CD8-positive, alpha-beta memory T cell (primary cell): ENCODE measurements around the gene CA14. TPM values are rescaled to one million over a fixed set of nuclear protein-coding genes. Genes with fewer than 3 reads are reported as not detected.
"Not testable (repeated sequence)": the region's sequence is repeated elsewhere in the genome, so short reads cannot be mapped to it uniquely, and the experiment has no call there.

Source experiments
- CTCF ChIA-PET: fragments of 350-600 bp; sonication (Branson Sonifier 250); formaldehyde crosslinking; loops from one replicate; lab custom pipeline; 2021; ENCODE audit warnings: antibody characterized with exemption; lab: Charles Lee
- POLR2A ChIA-PET: fragments of 350-600 bp; sonication (Branson Sonifier 250); formaldehyde crosslinking; loops from one replicate; lab custom pipeline; 2021; ENCODE audit warnings: antibody characterized with exemption; lab: Charles Lee
- DNase-seq, 5 donors: peaks; one replicate each; pipeline versions ENCODE4 v3.0.0 to v3.0.0-alpha.2; 2020 to 2022; ENCODE audit warnings: mixed read lengths in 1 of 5
- H3K27ac ChIP-seq: one replicate; pipeline ENCODE4 v1.7.0; 2013; ENCODE audit warnings: low read depth, mild to moderate bottlenecking, low read length, moderate library complexity
- H3K27me3 ChIP-seq: 2 replicates; pipeline ENCODE4 v1.7.0; 2013; ENCODE audit warnings: low read length, mild to moderate bottlenecking; ENCODE audit not compliant: insufficient read depth, poor library complexity, severe bottlenecking
- H3K36me3 ChIP-seq: 2 replicates; pipeline ENCODE4 v1.7.0; 2013; ENCODE audit warnings: mild to moderate bottlenecking, low read length, moderate library complexity; ENCODE audit not compliant: insufficient read depth
- H3K4me1 ChIP-seq: 2 replicates; pipeline ENCODE4 v1.7.0; 2013; ENCODE audit warnings: mild to moderate bottlenecking, low read length, moderate library complexity; ENCODE audit not compliant: insufficient read depth
- H3K4me3 ChIP-seq: 2 replicates; pipeline ENCODE4 v1.7.0; 2013; ENCODE audit warnings: mild to moderate bottlenecking, low read length
- H3K9me3 ChIP-seq: 2 replicates; pipeline ENCODE4 v1.7.0; 2013; ENCODE audit warnings: mild to moderate bottlenecking, low read length
- H3K27ac Mint-ChIP-seq, 8 donors: one replicate each; pipeline ENCODE4 v1.8.0; 2020 to 2021; ENCODE audit warnings: mixed read lengths in 8 of 8, mild to moderate bottlenecking in 6 of 8, inconsistent platforms in 3 of 8, moderate library complexity in 3 of 8
- H3K27me3 Mint-ChIP-seq, 2 donors: one replicate each; pipeline ENCODE4 v1.8.0; 2020 to 2021; ENCODE audit warnings: mixed read lengths in 2 of 2, mild to moderate bottlenecking in 1 of 2, moderate library complexity in 1 of 2
- H3K36me3 Mint-ChIP-seq, 3 donors: one replicate each; pipeline ENCODE4 v1.8.0; 2020 to 2021; ENCODE audit warnings: mixed read lengths in 3 of 3, inconsistent platforms in 1 of 3, mild to moderate bottlenecking in 1 of 3
- H3K4me1 Mint-ChIP-seq, 3 donors: one replicate each; pipeline ENCODE4 v1.8.0; 2020 to 2021; ENCODE audit warnings: mixed read lengths in 3 of 3, inconsistent platforms in 1 of 3, mild to moderate bottlenecking in 1 of 3
- H3K4me3 Mint-ChIP-seq, 7 donors: one replicate each; pipeline ENCODE4 v1.8.0; 2020 to 2021; ENCODE audit warnings: mixed read lengths in 7 of 7, mild to moderate bottlenecking in 6 of 7, moderate library complexity in 4 of 7, inconsistent platforms in 2 of 7
- H3K9me3 Mint-ChIP-seq, 5 donors: one replicate each; pipeline ENCODE4 v1.8.0; 2020 to 2022; ENCODE audit warnings: mixed read lengths in 5 of 5, mild to moderate bottlenecking in 3 of 5, moderate library complexity in 2 of 5, inconsistent platforms in 1 of 5
- polyA plus RNA-seq: library from polyadenylated mRNA; unstranded; fragments of 300-500 nt; fragmentation: Illumina TruSeq; gene quantifications from one replicate; pipeline ENCODE4 v1.2.3, GENCODE V29; 2021
- total RNA-seq, 2 experiments: library from RNA; stranded (reverse); gene quantifications; one replicate each; pipeline ENCODE4 v1.2.3, GENCODE V29; 2021

CA14 gene
- total and polyA plus RNA-seq, 3 experiments from 2014 or later, result 0.20 TPM; not detected in 2

DNA sequence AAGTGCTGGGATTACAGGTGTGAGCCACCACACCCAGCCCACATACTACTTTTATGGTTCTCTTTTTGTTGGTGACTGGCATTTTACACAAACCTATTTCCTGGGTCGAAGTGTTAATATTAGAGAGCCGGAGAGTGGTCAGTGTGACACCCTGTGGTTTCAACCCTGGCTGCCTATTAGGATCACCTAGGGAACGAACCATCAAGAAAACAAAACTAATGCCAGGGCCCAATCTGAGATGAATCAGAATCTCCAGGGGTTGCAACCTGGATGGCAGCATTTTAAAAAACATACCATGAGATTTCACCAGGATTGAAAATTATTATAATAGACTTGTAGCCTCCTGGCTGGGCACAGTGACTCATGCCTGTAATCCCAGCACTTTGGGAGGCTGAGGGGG lies 42.1 kb downstream of the CA14 start:
- Mint-ChIP-seq H3K27ac (peak overlapping the region in 4 of 8 donors; percentile 12 to 51 (median 24)), H3K36me3 (peaks cover 0 to 66% (median 21%) of the 10 kb centered on the region in 3 donors), H3K27me3 (peaks cover 0 to 1% of the 10 kb centered on the region in 2 donors), H3K4me3 (no peak overlapping the region), H3K4me1 (peaks cover 15 to 36% (median 25%) of the 10 kb centered on the region in 3 donors), H3K9me3 (no peaks in the 10 kb centered on the region)
- Histone ChIP-seq H3K4me3 (no peak overlapping the region), H3K9me3 (no peaks in the 10 kb centered on the region), H3K27ac (no peak overlapping the region), H3K4me1 (no peaks in the 10 kb centered on the region), H3K27me3 (no peaks in the 10 kb centered on the region), H3K36me3 (peaks cover 16% of the 10 kb centered on the region)
- no peak for DNase-seq
- CTCF ChIA-PET, result no interaction called here
- POLR2A ChIA-PET, result interaction anchor here (0.7 kb wide), 1 partner anchor 121 kb away, joined by 4 read pairs; no protein-coding TSS in a partner anchor

DNA sequence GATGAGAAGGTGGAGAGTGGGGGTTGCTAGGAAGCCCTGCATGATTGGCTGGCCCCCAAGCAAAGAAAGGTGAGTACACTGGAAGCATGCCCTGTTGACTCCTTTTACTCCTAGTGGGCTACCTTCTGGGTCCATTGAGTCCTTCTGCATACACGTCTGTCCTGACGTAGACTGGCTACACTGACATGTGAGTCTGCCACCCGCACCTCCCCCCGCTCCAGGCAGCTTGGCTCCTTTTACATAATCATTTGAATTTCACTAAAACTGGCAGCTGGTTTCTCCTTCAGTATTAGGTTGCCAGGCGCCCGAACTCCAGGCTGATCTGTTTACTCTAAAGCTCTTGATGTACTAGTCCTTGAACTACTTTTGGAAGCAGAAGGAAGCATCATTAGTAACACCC lies 44.8 kb downstream of the CA14 start:
- CTCF ChIA-PET, result no interaction called here
- H3K27me3 ChIP-seq, result no peaks in the 10 kb centered on the region
- Mint-ChIP-seq H3K27ac (peak overlapping the region in 4 of 8 donors; percentile 4 to 65 (median 26)), H3K4me1 (peaks cover 4 to 19% (median 8%) of the 10 kb centered on the region in 3 donors), H3K27me3 (no peaks in the 10 kb centered on the region), H3K4me3 (no peak overlapping the region), H3K36me3 (peaks cover 0 to 62% (median 15%) of the 10 kb centered on the region in 3 donors), H3K9me3 (no peaks in the 10 kb centered on the region)
- no peak for DNase-seq
- H3K4me1 ChIP-seq, result no peaks in the 10 kb centered on the region
- H3K9me3 ChIP-seq, result no peaks in the 10 kb centered on the region
- POLR2A ChIA-PET, result no interaction called here
- H3K36me3 ChIP-seq, result peaks cover 16% of the 10 kb centered on the region
- no peak overlapping the region for H3K4me3 ChIP-seq
- no peak overlapping the region for H3K27ac ChIP-seq

DNA sequence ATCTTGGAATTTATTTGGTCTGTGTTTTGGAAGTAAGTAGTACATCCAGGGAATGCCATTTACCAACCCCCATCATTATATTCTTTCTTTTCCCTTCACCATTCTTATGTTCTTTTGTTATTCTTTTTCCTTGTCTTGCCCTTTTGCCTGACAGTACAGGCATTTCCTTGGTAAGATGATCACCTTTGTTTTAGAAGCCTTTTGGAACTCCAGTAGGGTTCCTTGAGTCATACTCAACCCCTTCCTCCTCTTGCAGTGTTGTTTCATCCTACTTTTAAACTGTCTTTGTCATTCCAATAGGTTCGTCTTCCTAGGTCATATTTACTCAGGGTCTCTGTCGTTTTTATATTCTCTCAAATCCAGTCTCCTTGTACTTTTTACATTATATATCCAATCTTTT lies 45.3 kb downstream of the CA14 start:
- no peaks in the 10 kb centered on the region for H3K27me3 ChIP-seq
- Mint-ChIP-seq H3K36me3 (peaks cover under 1 to 62% (median 15%) of the 10 kb centered on the region in 3 donors), H3K27me3 (no peaks in the 10 kb centered on the region), H3K4me1 (peaks cover 2 to 19% (median 3%) of the 10 kb centered on the region in 3 donors), H3K27ac (peak overlapping the region in 3 of 8 donors; percentile 17 to 71 (median 19)), H3K4me3 (no peak overlapping the region), H3K9me3 (no peaks in the 10 kb centered on the region)
- H3K9me3 ChIP-seq, result no peaks in the 10 kb centered on the region
- H3K4me1 ChIP-seq, result no peaks in the 10 kb centered on the region
- no peak overlapping the region for H3K4me3 ChIP-seq
- ChIA-PET POLR2A (no interaction called here), CTCF (no interaction called here)
- DNase-seq, result no peak
- no peak overlapping the region for H3K27ac ChIP-seq
- H3K36me3 ChIP-seq, result peaks cover 16% of the 10 kb centered on the region

DNA sequence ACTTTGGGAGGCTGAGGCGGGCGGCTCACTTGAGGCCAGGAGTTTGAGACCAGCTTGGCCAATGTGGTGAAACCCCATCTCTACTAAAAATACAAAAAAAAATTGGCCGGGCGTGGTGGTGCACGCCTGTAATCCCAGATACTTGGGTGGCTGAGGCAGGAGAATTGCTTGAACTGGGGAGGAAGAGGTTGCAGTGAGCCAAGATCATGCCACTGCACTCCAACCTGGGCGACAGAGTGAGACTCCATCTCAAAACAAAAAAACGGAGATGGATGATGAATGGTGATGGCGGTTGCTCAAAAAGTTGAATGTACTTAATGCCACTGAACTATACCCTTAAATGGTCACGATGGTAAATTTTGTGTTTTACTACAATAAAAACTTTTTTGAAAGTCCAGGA lies 51.0 kb downstream of the CA14 start:
- H3K4me3 ChIP-seq, H3K27me3 ChIP-seq, H3K36me3 ChIP-seq, H3K9me3 ChIP-seq, H3K27ac ChIP-seq, H3K27me3 Mint-ChIP-seq, H3K9me3 Mint-ChIP-seq, H3K4me1 Mint-ChIP-seq, H3K4me1 ChIP-seq, H3K4me3 Mint-ChIP-seq, DNase-seq, CTCF ChIA-PET: not testable (repeated sequence)
- Mint-ChIP-seq H3K36me3 (peaks cover 5 to 37% (median 6%) of the 10 kb centered on the region in 3 donors), H3K27ac (peak overlapping the region in 2 of 8 donors; percentile 41 to 57)
- POLR2A ChIA-PET, result interaction anchor here (0.7 kb wide), 1 partner anchor 53 kb away, joined by 3 read pairs; no protein-coding TSS in a partner anchor

DNA sequence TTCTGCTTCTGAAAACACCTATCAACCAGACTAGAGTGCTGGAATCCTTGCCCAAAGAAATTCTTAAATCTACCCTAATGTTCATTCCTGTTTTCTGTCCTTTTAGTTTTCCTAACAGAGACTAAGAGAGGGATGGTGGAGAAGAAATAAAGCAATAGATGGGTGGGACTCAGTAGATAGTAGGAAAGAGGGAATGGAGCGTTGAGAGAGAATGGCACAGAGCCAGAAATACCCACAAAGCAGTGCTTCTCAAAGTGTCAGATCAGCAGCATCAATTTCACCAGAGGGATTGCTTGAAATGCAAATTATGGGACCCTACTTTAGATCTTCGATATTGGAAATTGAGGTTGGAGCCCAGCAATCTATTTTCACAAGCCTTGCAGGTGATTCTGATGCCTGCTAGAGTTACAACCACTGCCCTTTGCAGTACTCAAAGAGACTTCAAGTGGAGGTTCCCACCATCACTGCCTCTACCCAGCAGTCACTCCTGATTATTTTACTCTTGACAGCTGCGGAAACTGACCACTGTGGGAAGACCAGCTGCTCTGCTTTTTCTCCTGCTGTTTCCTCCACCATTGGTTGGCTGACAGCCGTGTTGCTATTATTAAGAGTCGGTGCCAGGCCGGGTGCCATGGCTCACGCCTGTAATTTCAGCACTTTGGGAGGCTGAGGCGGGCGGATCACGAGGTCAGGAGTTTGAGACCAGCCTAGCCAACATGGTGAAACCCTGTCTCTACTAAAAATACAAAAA lies 52.4 kb downstream of the CA14 start:
- peak overlapping the region in 2 of 8 donors; percentile 46 to 79 for H3K27ac Mint-ChIP-seq
- Histone ChIP-seq H3K27ac (no peak overlapping the region), H3K4me3 (no peak overlapping the region), H3K9me3 (no peaks in the 10 kb centered on the region), H3K4me1 (no peaks in the 10 kb centered on the region), H3K36me3 (no peaks in the 10 kb centered on the region), H3K27me3 (no peaks in the 10 kb centered on the region)
- H3K4me3 Mint-ChIP-seq, result no peak overlapping the region
- H3K4me1 Mint-ChIP-seq, result no peaks in the 10 kb centered on the region
- no peaks in the 10 kb centered on the region for H3K9me3 Mint-ChIP-seq
- CTCF ChIA-PET, result no interaction called here
- DNase-seq, result no peak
- H3K27me3 Mint-ChIP-seq, result no peaks in the 10 kb centered on the region
- H3K36me3 Mint-ChIP-seq, result peaks cover 5 to 33% (median 5%) of the 10 kb centered on the region in 3 donors
- POLR2A ChIA-PET, result no interaction called here

DNA sequence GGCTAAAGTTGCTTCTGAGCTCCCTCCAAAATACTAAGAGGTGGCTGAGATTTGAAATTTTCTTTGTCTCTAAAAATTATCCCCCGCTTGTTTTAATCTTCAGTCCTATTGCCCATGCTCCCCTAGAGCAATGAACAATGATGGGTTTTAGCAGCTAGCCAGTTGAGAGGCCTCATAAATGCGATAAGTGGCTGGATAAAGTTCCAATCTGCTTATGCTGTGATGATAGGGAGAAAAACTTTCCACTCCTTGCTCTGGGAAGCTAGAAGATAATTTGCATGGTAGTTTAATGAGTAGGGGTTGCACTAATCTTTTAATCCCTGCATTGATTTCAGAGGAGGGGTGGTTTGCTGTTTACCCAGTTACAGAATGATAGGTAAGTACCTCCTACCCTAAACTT lies 54.2 kb downstream of the CA14 start:
- POLR2A ChIA-PET, result no interaction called here
- H3K9me3 ChIP-seq, result no peaks in the 10 kb centered on the region
- H3K4me3 ChIP-seq, result no peak overlapping the region
- Mint-ChIP-seq H3K27me3 (no peaks in the 10 kb centered on the region), H3K36me3 (peaks cover 3 to 21% (median 5%) of the 10 kb centered on the region in 3 donors), H3K4me1 (no peaks in the 10 kb centered on the region), H3K27ac (no peak overlapping the region), H3K9me3 (no peaks in the 10 kb centered on the region), H3K4me3 (no peak overlapping the region)
- H3K27ac ChIP-seq, result no peak overlapping the region
- no peaks in the 10 kb centered on the region for H3K36me3 ChIP-seq
- no peaks in the 10 kb centered on the region for H3K27me3 ChIP-seq
- DNase-seq, result no peak
- H3K4me1 ChIP-seq, result no peaks in the 10 kb centered on the region
- CTCF ChIA-PET, result no interaction called here

Other genes starting within 250 kb of the CA14 start
- gene OTUD7B, start 247.0 kb upstream of the CA14 start, total RNA-seq, result 10 to 100 TPM; 39.7 to 41.0 TPM
- 1.9 TPM for gene OTUD7B, start 247.0 kb upstream of the CA14 start, polyA plus RNA-seq
- 10 to 100 TPM; 26.3 to 33.6 TPM for gene VPS45, start 190.0 kb upstream of the CA14 start, total RNA-seq
- gene VPS45, start 190.0 kb upstream of the CA14 start, polyA plus RNA-seq, result 27.5 TPM
- gene PLEKHO1, start 107.9 kb upstream of the CA14 start, total RNA-seq, result 10 to 100 TPM; 44.9 to 47.2 TPM
- 47.3 TPM for gene PLEKHO1, start 107.9 kb upstream of the CA14 start, polyA plus RNA-seq
- 100 to 1,000 TPM; 154 TPM for gene ANP32E, start 21.7 kb upstream of the CA14 start, total RNA-seq
- 57.9 TPM for gene ANP32E, start 21.7 kb upstream of the CA14 start, polyA plus RNA-seq
- 100 to 1,000 TPM; 139 to 140 TPM for gene APH1A, start 11.2 kb downstream of the CA14 start, total RNA-seq
- 63.4 TPM for gene APH1A, start 11.2 kb downstream of the CA14 start, polyA plus RNA-seq
- gene C1orf54, start 15.0 kb downstream of the CA14 start, total RNA-seq, result under 1 TPM; 0.60 to 0.61 TPM
- 4.0 TPM for gene C1orf54, start 15.0 kb downstream of the CA14 start, polyA plus RNA-seq
- gene CIART, start 24.8 kb downstream of the CA14 start, total RNA-seq, result 1 to 10 TPM in 1 of 2 experiments, under 1 TPM in 1; 0.81 to 1.7 TPM
- gene CIART, start 24.8 kb downstream of the CA14 start, polyA plus RNA-seq, result 0.60 TPM
- 10 to 100 TPM; 76.9 to 81.0 TPM for gene MRPS21, start 36.1 kb downstream of the CA14 start, total RNA-seq
- gene MRPS21, start 36.1 kb downstream of the CA14 start, polyA plus RNA-seq, result 80.1 TPM
- 10 to 100 TPM; 75.2 to 79.8 TPM for gene PRPF3, start 63.8 kb downstream of the CA14 start, total RNA-seq
- 20.3 TPM for gene PRPF3, start 63.8 kb downstream of the CA14 start, polyA plus RNA-seq
- gene RPRD2, start 106.4 kb downstream of the CA14 start, total RNA-seq, result 10 to 100 TPM; 24.1 to 26.4 TPM
- 40.5 TPM for gene RPRD2, start 106.4 kb downstream of the CA14 start, polyA plus RNA-seq
- 10 to 100 TPM; 49.7 to 51.2 TPM for gene TARS2, start 229.6 kb downstream of the CA14 start, total RNA-seq
- 29.0 TPM for gene TARS2, start 229.6 kb downstream of the CA14 start, polyA plus RNA-seq